IMR-90 (cell line): ENCODE results near the gene GATA6. TPM values are rescaled to one million over a fixed set of nuclear protein-coding genes. Genes with fewer than 3 reads are reported as not detected.

Experiments
- ATAC-seq: fragments of 200-7000 bp; cut with Tn5 transposase; 2 replicates; pipeline ENCODE4 v1.9.1; 2020; ENCODE audit warnings: low read depth, mild to moderate bottlenecking, moderate library complexity
- BruUV-seq: library from RNA; stranded (reverse); fragments of 400-500 nt; replicated peaks from 2 replicates; lab custom pipeline; 2021; lab: Mats Ljungman, UMichigan
- CTCF ChIA-PET: fragments of 300-600 bp; formaldehyde crosslinking; extraction: SDS; loops from one replicate; lab custom pipeline; 2021; ENCODE audit warnings: antibody characterized with exemption; lab: Yijun Ruan, JAX
- POLR2A ChIA-PET: fragments of 300-600 bp; sonication (Branson Sonifier 250); formaldehyde crosslinking; loops from one replicate; lab custom pipeline; 2022; ENCODE audit warnings: antibody characterized with exemption; ENCODE audit not compliant: unreplicated experiment; lab: Charles Lee
- DNase-seq: peaks from one replicate; pipeline ENCODE4 v3.0.0; 2013
- H2AFZ ChIP-seq: replicated peaks from 2 replicates; pipeline ENCODE3; 2013; ENCODE audit warnings: low read length, mild to moderate bottlenecking; ENCODE audit not compliant: poor library complexity
- H2AK5ac ChIP-seq: 2 replicates; pipeline ENCODE4 v1.6.1; 2013; ENCODE audit warnings: low read depth, low read length, inconsistent platforms
- H2AK9ac ChIP-seq: replicated peaks from 2 replicates; pipeline ENCODE3; 2013; ENCODE audit warnings: mild to moderate bottlenecking, low read depth, low read length, moderate library complexity; ENCODE audit not compliant: poor library complexity
- H2BK120ac ChIP-seq: 2 replicates; pipeline ENCODE4 v1.6.1; 2013; ENCODE audit warnings: low read depth, low read length, inconsistent platforms
- H2BK15ac ChIP-seq: 3 replicates; pipeline ENCODE4 v1.6.1; 2013; ENCODE audit warnings: low read depth, low read length, inconsistent platforms
- H2BK20ac ChIP-seq: 2 replicates; pipeline ENCODE4 v1.6.1; 2013; ENCODE audit warnings: low read depth, mild to moderate bottlenecking, inconsistent platforms, low read length, moderate library complexity
- H2BK5ac ChIP-seq: 2 replicates; pipeline ENCODE4 v1.6.1; 2013; ENCODE audit warnings: mild to moderate bottlenecking, low read depth, low read length, inconsistent platforms; ENCODE audit not compliant: poor library complexity, severe bottlenecking
- H3K14ac ChIP-seq: replicated peaks from 2 replicates; pipeline ENCODE4 v1.6.1; 2013; ENCODE audit warnings: low read depth, low read length, inconsistent platforms
- H3K18ac ChIP-seq: 2 replicates; pipeline ENCODE4 v1.6.1; 2013; ENCODE audit warnings: low read depth, low read length, control low read depth
- H3K23ac ChIP-seq: 2 replicates; pipeline ENCODE4 v1.6.1; 2013; ENCODE audit warnings: low read depth, low read length, inconsistent platforms
- H3K27ac ChIP-seq: 2 replicates; pipeline ENCODE4 v1.5.1; 2013; ENCODE audit warnings: mild to moderate bottlenecking, control low read depth, low read length; ENCODE audit not compliant: insufficient read depth
- H3K27me3 ChIP-seq: 2 replicates; pipeline ENCODE4 v1.6.1; 2013; ENCODE audit warnings: low read length; ENCODE audit not compliant: control insufficient read depth, insufficient read depth
- H3K36me3 ChIP-seq: 2 replicates; pipeline ENCODE4 v1.6.1; 2013; ENCODE audit warnings: low read length, mixed read lengths; ENCODE audit not compliant: control insufficient read depth, insufficient read depth
- H3K4ac ChIP-seq: 2 replicates; pipeline ENCODE4 v1.6.1; 2013; ENCODE audit warnings: low read depth, low read length, inconsistent platforms
- H3K4me1 ChIP-seq: 2 replicates; pipeline ENCODE4 v1.6.1; 2013; ENCODE audit warnings: low read length, mixed read lengths; ENCODE audit not compliant: control insufficient read depth, insufficient read depth
- H3K4me2 ChIP-seq: 2 replicates; pipeline ENCODE4 v1.6.1; 2013; ENCODE audit warnings: low read depth, mild to moderate bottlenecking, control low read depth, low read length, moderate library complexity
- H3K4me3 ChIP-seq: 2 replicates; pipeline ENCODE4 v1.5.1; 2013; ENCODE audit warnings: low read depth, mild to moderate bottlenecking, control low read depth, low read length, moderate library complexity; ENCODE audit not compliant: insufficient read depth
- H3K56ac ChIP-seq: 2 replicates; pipeline ENCODE4 v1.6.1; 2013; ENCODE audit warnings: low read length, inconsistent platforms; ENCODE audit not compliant: insufficient read depth; ENCODE audit errors: extremely low read depth
- H3K79me1 ChIP-seq, 2 experiments: 2 replicates each; pipeline ENCODE4 v1.6.1; 2013; ENCODE audit warnings: low read length in 2 of 2, inconsistent platforms in 1 of 2, low read depth in 1 of 2
- H3K9ac ChIP-seq: 2 replicates; pipeline ENCODE4 v1.6.1; 2013; ENCODE audit warnings: low read depth, low read length, control low read depth
- H3K9me1 ChIP-seq: 2 replicates; pipeline ENCODE4 v1.6.1; 2013; ENCODE audit warnings: low read length, inconsistent platforms; ENCODE audit not compliant: insufficient read depth
- H3K9me3 ChIP-seq: 2 replicates; pipeline ENCODE4 v1.6.1; 2013; ENCODE audit warnings: low read length; ENCODE audit not compliant: control insufficient read depth, insufficient read depth
- H4K20me1 ChIP-seq: 2 replicates; pipeline ENCODE4 v1.6.1; 2013; ENCODE audit warnings: low read length, inconsistent platforms; ENCODE audit not compliant: insufficient read depth
- H4K5ac ChIP-seq: 2 replicates; pipeline ENCODE4 v1.6.1; 2013; ENCODE audit warnings: mild to moderate bottlenecking, low read depth, low read length, control low read depth
- H4K8ac ChIP-seq, 2 experiments: 2 replicates each; pipeline ENCODE4 v1.6.1; 2013; ENCODE audit warnings: low read depth in 2 of 2, low read length in 2 of 2, control low read depth in 1 of 2, inconsistent platforms in 1 of 2
- H4K91ac ChIP-seq: 2 replicates; pipeline ENCODE4 v1.6.1; 2013; ENCODE audit warnings: low read depth, low read length, inconsistent platforms; ENCODE audit not compliant: insufficient read depth
- BHLHE40 ChIP-seq: fragments of 150-350 bp; IDR thresholded peaks from 2 replicates; pipeline ENCODE4 v1.6.1; 2016; ENCODE audit warnings: mild to moderate bottlenecking, low read depth, low read length
- CEBPB ChIP-seq: IDR thresholded peaks from 2 replicates; pipeline ENCODE4 v1.6.1; 2012; ENCODE audit warnings: low read depth, low read length, improper control_type of control experiment
- CHD1 ChIP-seq: IDR thresholded peaks from 2 replicates; pipeline ENCODE4 v1.6.1; 2012; ENCODE audit warnings: low read depth, low read length, improper control_type of control experiment
- FOS ChIP-seq: fragments of 150-350 bp; IDR thresholded peaks from 2 replicates; pipeline ENCODE4 v1.6.1; 2016; ENCODE audit warnings: low read depth, low read length
- MAFK ChIP-seq: IDR thresholded peaks from 2 replicates; pipeline ENCODE4 v1.6.1; 2012; ENCODE audit warnings: low read depth, low read length, improper control_type of control experiment
- MAZ ChIP-seq: IDR thresholded peaks from 2 replicates; pipeline ENCODE4 v1.6.1; 2012; ENCODE audit warnings: low read depth, mild to moderate bottlenecking, low read length, improper control_type of control experiment, moderate library complexity, borderline replicate concordance
- MXI1 ChIP-seq: IDR thresholded peaks from 2 replicates; pipeline ENCODE4 v1.6.1; 2012; ENCODE audit warnings: low read depth, mild to moderate bottlenecking, low read length, moderate library complexity, borderline replicate concordance
- NFE2L2 ChIP-seq: fragments of 150-350 bp; IDR thresholded peaks from 2 replicates; pipeline ENCODE4 v1.6.1; 2016; ENCODE audit warnings: low read depth, mild to moderate bottlenecking, low read length
- POLR2A ChIP-seq: IDR thresholded peaks from 2 replicates; pipeline ENCODE4 v1.6.1; 2012; ENCODE audit warnings: mild to moderate bottlenecking, low read depth, low read length
- RAD21 ChIP-seq: IDR thresholded peaks from 2 replicates; pipeline ENCODE4 v1.6.1; 2012; ENCODE audit warnings: low read length, improper control_type of control experiment
- RCOR1 ChIP-seq: IDR thresholded peaks from 2 replicates; pipeline ENCODE4 v1.6.1; 2012; ENCODE audit warnings: mild to moderate bottlenecking, low read length, improper control_type of control experiment; ENCODE audit not compliant: insufficient replicate concordance
- RFX5 ChIP-seq: IDR thresholded peaks from 2 replicates; pipeline ENCODE4 v1.8.0; 2012; ENCODE audit warnings: low read depth, mild to moderate bottlenecking, low read length, moderate library complexity
- SMC3 ChIP-seq: fragments of 150-350 bp; IDR thresholded peaks from 2 replicates; pipeline ENCODE4 v1.6.1; 2016; ENCODE audit warnings: low read depth, mild to moderate bottlenecking, antibody characterized with exemption, low read length, moderate library complexity
- WGBS, 2 experiments: methylation state at CpG; one replicate each; pipeline versions ENCODE4 v1.1.5 to v1.1.7; 2013; ENCODE audit warnings: missing lambda C conversion rate in 2 of 2; ENCODE audit not compliant: insufficient read length in 1 of 2; ENCODE audit errors: extremely low coverage in 2 of 2; 5-methylcytosine and 5-hydroxymethylcytosine counted together
- dilution Hi-C: fragments of 300-500 bp; cut with HindIII; formaldehyde crosslinking; loops from one replicate; pipeline ENCODE4 v1.14.3; 2018; ENCODE audit warnings: low sequenced_read_pairs; ENCODE audit not compliant: unreplicated experiment
- in situ Hi-C: fragments of 300-500 bp; cut with MboI; formaldehyde crosslinking; loops from 3 replicates; pipeline ENCODE4 v1.14.3; 2019; ENCODE audit warnings: low sequenced_read_pairs, inconsistent platforms, mixed read lengths
- intact Hi-C: fragments of 100-400 bp; cut with micrococcal nuclease; formaldehyde crosslinking; loops from 2 replicates; pipeline ENCODE4 v1.10.0; 2022
- polyA plus RNA-seq, 3 experiments: library from polyadenylated mRNA; depleted of rRNA; stranded (reverse); fragments of >200 nt; gene quantifications; 2 replicates each; pipeline ENCODE4 v1.2.3, GENCODE V29; 2012; ENCODE audit warnings: low replicate concordance in 1 of 3
- total RNA-seq: library from RNA; depleted of rRNA; stranded (reverse); fragments of >200 nt; gene quantifications from 2 replicates; pipeline ENCODE4 v1.2.3, GENCODE V29; 2012
- TF ChIP-seq, protein P1 (sequence below): conservative IDR thresholded peaks from 2 replicates; pipeline ENCODE4 v1.5.1; 2012; ENCODE audit warnings: mild to moderate bottlenecking, low read depth, low read length, improper control_type of control experiment

Gene GATA6
- total and polyA plus RNA-seq, 2 of the 4 experiments (the other 2 are of a cell fraction): 2.5 to 4.0 TPM

DNA sequence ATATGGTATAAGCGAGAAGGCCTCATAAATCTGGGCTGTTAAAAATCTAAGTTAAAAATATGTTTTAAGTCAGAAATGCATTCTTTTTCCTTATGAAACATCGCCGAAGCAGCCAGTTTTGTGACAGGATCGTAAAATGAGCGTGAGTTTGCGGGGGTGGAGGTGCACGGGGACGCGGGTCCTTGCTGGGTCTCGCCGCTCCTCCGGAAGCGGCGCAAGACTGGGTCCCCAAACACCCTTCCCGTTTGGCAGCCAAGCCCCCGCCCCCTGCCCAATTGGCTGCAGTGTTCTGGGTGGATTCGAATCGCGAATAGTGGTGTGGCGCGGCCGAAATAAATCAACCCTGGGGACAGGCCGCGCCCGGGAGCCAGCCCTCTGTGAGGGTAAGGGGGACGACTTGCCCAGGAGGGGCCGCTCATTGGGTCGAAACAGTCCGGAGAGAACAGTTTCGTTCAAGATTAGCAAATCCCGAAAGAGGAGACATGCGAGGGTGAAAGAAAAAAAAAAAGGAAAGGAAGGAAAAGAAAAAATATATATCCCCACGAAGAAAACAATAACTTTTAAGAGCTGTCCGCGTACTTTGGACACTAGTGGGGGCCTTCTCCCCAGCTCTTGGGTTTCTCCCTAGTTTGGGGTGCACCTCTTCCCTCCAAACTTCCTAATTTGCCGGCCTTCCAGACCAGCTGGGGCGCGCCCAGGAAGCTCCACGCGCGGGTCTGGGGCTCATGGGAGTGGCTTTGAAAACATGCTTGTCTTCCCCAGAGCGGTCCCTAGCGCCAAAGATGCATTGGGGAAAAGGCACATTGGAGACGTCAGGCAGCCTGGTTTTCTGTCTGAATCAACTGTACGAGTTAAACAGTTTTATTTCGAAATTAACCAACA is 3.1 kb upstream of the GATA6 start:
- peaks cover 0 to 4% of the 10 kb centered on the region in 2 experiments; a peak in 1 of 4 replicates for H3K79me1 ChIP-seq
- H3K14ac ChIP-seq: no peak overlapping the region
- CTCF ChIA-PET: no interaction called here
- 62% methylated on average over 5 of the region's 46 CpGs; no CpG with 5 or more reads in 1 of the 2 experiments for WGBS, 2 experiments
- BruUV-seq: no TSS peak
- H3K18ac ChIP-seq: no peak overlapping the region
- no peak overlapping the region for H4K5ac ChIP-seq
- no peak overlapping the region for H2AK5ac ChIP-seq
- H3K9ac ChIP-seq: no peak overlapping the region
- no peak overlapping the region for H3K23ac ChIP-seq
- dilution Hi-C loops (no loop called here), intact Hi-C loops (loop anchor here (5.0 kb wide), 1 partner anchor 536 kb away; no protein-coding TSS in a partner anchor), in situ Hi-C loops (no loop called here)
- H3K4ac ChIP-seq: no peak overlapping the region
- DNase-seq (no peak), ATAC-seq (no peak)
- POLR2A ChIA-PET: no interaction called here
- no peak overlapping the region for H2AFZ ChIP-seq
- no peak overlapping the region for H4K91ac ChIP-seq
- no peak overlapping the region for H2BK5ac ChIP-seq
- H3K9me1 ChIP-seq: no peaks in the 10 kb centered on the region
- peaks cover 14% of the 10 kb centered on the region for H3K9me3 ChIP-seq
- H4K20me1 ChIP-seq: peaks cover 23% of the 10 kb centered on the region; the same call in 1 of the 2 replicates
- H2BK20ac ChIP-seq: no peak overlapping the region
- no peaks in the 10 kb centered on the region; the same call in 1 of the 2 replicates for H3K36me3 ChIP-seq
- H2AK9ac ChIP-seq: no peak overlapping the region
- no peak overlapping the region for H2BK15ac ChIP-seq
- TF ChIP-seq FOS: no peak
- no peak for TF ChIP-seq CEBPB
- TF ChIP-seq, protein P1, sequence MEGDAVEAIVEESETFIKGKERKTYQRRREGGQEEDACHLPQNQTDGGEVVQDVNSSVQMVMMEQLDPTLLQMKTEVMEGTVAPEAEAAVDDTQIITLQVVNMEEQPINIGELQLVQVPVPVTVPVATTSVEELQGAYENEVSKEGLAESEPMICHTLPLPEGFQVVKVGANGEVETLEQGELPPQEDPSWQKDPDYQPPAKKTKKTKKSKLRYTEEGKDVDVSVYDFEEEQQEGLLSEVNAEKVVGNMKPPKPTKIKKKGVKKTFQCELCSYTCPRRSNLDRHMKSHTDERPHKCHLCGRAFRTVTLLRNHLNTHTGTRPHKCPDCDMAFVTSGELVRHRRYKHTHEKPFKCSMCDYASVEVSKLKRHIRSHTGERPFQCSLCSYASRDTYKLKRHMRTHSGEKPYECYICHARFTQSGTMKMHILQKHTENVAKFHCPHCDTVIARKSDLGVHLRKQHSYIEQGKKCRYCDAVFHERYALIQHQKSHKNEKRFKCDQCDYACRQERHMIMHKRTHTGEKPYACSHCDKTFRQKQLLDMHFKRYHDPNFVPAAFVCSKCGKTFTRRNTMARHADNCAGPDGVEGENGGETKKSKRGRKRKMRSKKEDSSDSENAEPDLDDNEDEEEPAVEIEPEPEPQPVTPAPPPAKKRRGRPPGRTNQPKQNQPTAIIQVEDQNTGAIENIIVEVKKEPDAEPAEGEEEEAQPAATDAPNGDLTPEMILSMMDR: no peak
- TF ChIP-seq POLR2A: no peak
- no peak for TF ChIP-seq RFX5
- TF ChIP-seq MAFK: no peak
- TF ChIP-seq BHLHE40: no peak
- TF ChIP-seq CHD1: no peak
- no peak for TF ChIP-seq SMC3
- no peak for TF ChIP-seq RAD21
- no peak for TF ChIP-seq MXI1
- no peak for TF ChIP-seq MAZ
- TF ChIP-seq NFE2L2: no peak
- TF ChIP-seq RCOR1: no peak
- H4K8ac ChIP-seq: no peak overlapping the region
- no peak overlapping the region for H3K4me3 ChIP-seq
- H3K27me3 ChIP-seq: peaks cover 69% of the 10 kb centered on the region
- no peak overlapping the region for H2BK120ac ChIP-seq
- no peak overlapping the region for H3K56ac ChIP-seq
- H3K4me1 ChIP-seq: no peaks in the 10 kb centered on the region
- no peak overlapping the region for H3K4me2 ChIP-seq
- no peak overlapping the region for H3K27ac ChIP-seq
